ENCODE results near the gene ADAP1.
A peak's percentile ranks its signal among the peaks of the same experiment; 100 is the strongest.
"Not testable (repeated sequence)": the region's sequence is repeated elsewhere in the genome, so short reads cannot be mapped to it uniquely, and the experiment has no call there.

Gene ADAP1

DNA sequence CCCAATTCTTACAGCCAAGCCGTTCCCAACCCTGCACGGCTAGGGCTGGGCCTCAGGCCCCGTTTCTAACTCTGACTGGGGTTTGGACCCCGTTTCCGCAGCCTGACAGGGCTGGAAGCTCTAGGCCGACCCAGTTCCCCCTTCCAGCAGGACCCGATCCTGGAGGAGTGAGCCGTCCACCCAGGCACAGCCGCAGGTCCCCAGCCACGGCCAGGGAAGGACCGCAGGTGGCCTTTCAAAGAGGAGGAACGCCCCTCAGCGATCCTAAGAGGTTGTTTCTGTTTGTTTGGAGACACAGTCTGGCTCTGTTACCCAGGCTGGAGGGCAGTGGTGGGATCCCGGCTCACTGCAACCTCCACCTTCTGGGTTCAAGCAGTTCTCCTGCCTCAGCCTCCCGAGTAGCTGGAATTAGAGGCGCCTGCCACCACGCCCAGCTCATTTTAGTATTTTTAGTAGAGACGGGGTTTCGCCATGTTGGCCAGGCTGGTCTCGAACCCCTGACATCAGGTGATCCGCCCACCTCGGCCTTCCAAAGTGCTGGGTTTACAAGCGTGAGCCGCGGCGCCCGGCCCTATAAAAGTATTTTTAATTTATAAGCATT, 78.9 kb downstream of the ADAP1 start:
- DNase-seq: no peak

DNA sequence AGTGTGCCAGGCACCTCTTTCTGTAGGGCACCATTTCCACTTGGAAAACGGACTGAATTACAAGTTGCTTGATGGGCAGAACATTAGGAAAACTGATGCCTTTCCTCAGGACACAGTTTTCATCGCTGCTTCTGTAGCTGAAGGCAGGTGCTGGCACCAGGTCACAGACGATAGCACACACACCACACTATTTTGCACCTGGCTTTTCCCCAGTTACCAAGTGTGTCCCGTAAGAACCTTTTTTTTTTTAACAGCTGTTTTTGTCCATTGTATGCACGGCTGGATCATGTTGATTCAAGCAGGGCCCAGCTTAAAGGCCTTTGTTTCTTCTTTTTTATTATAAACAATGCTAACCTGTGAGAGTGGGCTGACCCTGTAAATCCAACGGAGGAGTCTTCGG, 79.4 kb downstream of the ADAP1 start:
- no peak for DNase-seq

DNA sequence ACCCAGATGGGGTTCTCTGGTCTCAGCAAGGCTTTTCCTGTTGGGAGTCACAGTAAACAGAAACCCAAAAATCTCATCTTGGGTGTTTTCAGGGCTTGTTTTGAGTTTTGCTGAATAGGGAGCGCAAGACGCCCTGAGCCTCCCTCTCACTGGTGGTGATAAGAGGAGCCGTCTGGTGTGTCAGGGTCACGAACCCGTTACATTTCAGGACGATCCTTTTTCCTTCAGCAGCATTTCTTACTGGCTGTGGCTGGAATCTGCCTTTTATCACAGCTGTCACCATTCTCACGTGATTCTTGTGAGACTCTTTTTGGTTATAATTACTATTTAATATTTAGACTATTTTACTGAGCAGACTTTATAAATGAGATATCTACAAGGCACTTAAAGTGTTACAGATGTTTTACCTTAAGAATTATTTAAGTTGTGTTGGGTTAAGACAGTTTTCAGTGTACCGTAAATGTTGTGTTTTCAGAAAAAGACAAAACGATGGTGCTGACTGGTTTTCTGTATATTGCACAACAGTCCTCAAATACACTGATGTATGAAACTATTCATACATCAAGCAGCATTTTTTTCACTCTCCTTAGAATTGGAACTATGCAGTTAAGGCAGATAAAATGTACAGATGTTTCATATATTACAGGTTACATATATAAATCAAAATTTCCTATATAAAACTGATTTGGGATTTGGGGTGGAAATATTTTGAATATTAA, 80.3 kb downstream of the ADAP1 start:
- DNase-seq: no peak

DNA sequence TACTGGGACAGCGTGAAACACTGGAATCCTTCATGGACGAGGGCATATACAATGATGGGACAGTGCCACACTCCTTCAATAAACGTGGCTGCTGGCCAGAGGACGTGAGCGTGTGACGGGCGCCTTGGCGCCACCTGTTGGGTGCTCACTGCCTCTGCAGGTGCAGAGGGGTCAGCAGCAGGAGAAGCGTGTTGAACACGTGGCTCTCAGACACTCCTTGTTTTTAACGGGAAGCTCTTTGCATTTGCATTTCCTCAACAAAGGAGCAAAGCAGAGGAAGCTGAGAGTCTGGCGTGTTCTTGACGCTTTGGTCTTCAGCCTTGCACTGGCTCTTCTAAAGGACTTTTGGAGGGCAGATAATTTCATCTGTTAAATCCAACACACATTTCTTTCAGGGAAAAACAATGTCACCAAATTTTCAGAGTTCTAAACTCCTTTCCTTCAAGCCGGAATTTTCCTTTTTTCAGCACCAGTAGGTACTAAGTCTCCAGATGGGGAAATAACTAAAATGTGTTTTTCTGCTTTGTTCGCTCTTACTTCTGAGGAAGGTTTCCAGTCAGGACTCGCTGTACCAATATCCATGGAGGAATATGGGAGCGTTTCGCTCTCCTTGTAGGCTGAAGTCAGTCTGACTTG, 81.0 kb downstream of the ADAP1 start:
- peak; percentile 49 for DNase-seq

DNA sequence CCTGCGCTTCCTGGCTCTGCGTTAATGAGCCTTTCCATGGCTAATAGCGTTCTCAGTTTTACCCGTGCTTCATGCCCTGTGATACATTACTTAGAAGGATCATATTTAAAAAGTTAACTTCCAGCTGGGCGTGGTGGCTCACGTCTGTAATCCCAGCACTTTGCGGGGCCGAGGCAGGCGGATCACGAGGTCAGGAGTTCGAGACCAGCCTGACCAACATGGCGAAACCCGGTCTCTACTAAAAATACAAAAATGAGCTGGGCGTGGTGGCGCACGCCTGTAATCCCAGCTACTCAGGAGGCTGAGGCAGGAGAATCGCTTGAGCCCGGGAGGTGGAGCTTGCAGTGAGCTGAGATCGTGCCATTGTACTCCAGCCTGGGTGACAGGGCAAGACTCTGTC, 81.8 kb downstream of the ADAP1 start:
- not testable (repeated sequence) for DNase-seq

DNA sequence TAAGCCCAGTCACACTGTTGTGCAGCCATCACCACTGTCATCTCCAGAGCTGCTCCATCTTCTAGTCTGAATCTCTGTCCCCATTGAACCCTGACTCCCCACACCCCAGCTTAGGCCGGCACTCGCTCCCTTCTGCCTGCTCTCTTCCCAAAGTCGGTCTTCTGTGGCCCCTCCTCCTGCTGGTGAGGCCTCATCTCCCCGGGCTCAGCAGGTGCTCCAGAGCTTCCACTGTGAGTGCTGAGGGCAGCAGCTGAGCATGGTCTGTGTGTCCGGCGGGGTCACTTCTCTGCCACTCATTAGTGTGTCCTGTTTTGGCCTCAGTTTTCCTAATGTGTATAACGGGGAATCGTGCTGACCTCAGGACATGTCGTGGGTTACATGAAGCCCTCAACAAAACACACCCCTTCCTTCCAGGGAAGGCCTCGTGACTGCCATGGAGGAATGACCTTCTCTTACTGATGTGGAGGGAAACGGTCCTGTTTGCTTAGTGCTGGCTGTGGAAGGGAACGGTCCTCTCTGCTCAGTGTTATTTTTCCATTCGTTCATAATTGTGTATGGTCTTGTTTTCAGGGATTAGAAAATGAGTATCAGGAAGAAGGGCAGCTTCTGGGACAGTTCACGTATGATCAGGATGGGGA, 82.5 kb downstream of the ADAP1 start:
- no peak for DNase-seq

DNA sequence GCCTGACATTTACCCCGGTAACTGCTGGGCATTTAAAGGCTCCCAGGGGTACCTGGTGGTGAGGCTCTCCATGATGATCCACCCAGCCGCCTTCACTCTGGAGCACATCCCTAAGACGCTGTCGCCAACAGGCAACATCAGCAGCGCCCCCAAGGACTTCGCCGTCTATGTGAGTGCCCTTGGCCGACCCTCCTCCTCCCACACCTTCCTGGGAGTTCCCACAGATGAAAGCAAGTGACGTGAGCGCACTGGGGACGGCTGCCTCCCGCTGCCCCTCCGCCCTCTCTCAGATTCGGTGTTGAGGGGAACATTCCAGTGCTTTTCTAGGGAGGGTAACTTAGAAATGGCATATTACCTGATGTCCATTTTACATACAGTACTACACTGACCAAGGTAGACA, 85.1 kb downstream of the ADAP1 start:
- no peak for DNase-seq

DNA sequence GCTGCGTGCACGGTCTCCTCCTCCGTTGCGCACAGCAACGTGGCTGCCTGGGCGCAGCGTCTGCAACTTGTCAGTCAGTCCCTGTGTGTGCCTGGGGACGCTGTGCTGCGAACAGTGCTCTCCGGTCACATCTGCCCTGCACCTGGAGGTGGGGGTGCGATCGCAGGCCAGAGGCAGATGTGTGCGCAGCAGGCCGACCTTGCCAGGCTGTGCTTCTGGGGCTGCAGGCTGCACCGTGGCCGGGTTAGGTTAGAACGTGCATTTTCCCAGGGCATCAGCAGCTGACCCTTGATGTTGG, 86.3 kb downstream of the ADAP1 start:
- no peak for DNase-seq

DNA sequence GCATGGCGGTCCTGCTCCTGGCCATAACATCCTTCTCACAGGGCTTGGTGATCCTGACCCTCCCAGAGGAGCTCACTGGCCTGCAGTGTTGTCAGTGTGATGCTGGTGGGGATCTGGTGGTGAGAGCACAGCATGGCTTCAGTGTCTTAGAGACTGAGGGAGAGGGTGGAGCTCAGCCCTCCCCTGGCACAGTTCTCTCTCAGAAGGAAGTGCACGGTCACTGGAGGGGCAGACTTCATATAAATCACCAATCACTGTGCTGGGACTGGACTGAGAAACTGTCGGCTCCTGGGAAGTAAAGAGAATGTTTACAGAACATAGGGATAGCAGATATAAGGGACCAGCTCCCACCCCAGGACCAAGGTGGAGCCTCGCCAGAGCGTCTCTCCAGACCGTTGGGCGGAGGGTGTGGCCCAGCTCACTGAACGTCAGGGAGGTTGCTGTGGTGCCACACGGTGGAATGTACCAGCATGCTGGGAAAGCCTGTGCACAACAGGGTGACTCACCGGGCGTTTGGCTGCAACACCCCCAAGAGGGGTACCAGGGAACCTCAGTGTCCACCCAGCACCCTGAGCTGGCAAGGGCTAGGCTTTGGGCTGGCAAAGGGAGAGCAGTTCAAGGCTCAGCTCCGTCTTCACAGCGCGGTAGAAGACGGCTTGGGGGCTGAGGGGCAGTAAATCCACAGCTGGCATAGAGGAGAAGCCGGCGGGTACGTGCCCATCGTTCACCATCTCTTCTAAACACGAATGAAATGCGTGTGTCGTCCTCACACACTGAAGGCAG, 86.9 kb downstream of the ADAP1 start:
- no peak for DNase-seq

DNA sequence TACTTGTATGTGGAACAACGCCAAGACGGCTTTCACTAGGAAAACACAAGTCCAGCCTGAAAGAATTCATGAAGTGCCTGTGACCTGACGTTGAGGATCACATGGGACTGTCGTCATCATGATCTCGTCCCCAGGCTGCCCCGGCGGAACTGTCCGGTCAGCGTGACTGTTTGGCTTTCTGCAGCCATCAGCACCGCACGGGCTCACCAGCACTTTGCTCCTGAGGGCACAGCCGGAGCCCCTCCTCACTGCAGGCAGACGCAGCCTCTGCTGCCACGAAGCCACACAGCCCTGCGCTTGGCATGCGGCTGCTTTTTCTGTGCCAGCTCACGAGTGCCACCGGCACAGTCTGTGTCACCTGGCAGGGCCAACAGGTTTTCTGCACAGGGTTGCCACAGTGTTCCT, 87.5 kb downstream of the ADAP1 start:
- no peak for DNase-seq

DNA sequence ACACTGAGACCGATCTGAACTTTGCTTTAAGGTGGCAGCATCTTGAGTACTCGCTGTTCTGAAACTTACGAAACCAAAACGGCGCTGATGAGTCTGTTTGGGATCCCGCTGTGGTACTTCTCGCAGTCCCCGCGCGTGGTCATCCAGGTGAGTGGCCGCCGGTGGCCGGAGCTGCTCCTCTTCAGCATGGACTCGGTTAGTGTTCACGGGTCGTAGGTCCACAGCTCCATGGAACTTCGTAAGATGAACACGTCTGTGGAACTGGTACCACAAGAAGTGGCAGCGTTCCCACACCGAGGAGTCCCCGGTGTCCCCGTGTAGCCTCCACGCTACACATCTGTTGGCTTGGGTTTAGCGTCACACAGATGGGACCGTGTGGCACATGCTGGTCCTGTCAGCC, 88.6 kb downstream of the ADAP1 start:
- DNase-seq: no peak

DNA sequence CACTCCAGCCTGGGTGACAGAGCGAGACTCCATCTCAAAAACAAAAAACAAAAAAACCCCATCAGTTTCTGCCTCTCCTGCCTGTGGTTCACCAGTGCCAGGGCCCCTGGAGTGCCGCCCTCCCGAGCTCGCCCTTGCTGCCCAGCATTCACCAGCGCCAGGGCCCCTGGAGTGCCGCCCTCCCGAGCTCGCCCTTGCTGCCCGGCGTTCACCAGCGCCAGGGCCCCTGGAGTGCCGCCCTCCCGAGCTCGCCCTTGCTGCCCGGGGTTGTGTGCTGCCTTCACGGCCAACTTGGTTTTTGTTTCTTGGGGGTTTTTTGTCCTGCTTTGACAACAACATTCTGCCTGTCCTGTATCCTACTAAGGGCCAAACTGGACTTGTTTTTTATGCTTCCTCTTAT, 91.4 kb downstream of the ADAP1 start:
- DNase-seq: no peak

DNA sequence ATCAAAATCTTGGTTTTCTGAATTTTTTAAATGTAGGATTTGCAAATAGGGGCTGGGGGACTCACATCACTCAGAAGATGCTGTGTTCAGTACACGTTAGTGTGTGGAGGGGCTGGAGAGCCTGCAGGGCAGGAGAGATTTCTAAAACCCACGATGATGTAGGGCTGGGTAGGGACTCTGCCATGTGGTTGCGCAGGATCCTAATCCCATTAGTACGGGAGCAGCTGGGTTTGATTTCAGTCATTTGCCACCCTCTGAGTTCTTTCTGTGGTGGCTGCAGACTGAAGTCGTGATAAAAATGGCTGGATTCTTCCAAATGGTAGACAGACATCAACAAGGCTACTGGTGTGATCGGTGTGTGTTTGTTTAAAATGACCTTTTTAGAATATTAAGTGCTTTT, 92.3 kb downstream of the ADAP1 start:
- DNase-seq: no peak

DNA sequence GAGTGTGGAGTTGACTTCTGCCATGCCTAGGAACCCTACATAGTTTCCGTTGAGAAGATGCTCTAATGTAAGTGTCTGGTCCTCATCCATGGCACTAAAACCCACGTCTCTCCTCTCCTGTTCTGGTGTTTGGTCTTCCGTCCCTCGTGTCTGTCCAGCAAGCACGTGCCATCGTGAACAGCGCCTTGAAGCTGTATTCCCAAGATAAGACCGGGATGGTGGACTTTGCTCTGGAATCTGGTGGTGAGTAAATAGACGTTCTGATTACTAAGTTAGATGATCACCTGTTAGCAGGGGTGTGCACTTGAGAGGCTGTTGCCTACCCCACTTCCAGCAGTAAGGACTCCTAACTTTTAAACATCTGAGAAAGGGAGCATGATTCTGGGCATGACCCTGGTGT, 93.3 kb downstream of the ADAP1 start:
- no peak for DNase-seq

DNA sequence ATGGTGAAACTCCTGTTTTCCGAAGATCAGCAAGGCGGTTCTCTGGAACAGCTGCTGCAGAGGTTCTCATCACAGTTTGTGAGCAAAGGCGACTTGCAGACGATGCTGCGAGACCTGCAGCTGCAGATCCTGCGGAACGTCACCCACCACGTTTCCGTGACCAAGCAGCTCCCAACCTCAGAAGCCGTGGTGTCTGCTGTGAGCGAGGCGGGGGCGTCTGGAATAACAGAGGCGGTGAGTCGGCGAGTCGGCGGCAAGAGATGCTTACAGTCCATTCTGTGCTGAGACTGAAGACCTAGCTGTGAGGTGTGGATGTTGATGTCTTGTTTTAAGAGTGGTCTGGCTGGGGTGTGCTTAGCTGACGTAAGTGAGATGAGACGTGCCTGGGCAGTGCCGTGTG, 94.3 kb downstream of the ADAP1 start:
- no peak for DNase-seq

DNA sequence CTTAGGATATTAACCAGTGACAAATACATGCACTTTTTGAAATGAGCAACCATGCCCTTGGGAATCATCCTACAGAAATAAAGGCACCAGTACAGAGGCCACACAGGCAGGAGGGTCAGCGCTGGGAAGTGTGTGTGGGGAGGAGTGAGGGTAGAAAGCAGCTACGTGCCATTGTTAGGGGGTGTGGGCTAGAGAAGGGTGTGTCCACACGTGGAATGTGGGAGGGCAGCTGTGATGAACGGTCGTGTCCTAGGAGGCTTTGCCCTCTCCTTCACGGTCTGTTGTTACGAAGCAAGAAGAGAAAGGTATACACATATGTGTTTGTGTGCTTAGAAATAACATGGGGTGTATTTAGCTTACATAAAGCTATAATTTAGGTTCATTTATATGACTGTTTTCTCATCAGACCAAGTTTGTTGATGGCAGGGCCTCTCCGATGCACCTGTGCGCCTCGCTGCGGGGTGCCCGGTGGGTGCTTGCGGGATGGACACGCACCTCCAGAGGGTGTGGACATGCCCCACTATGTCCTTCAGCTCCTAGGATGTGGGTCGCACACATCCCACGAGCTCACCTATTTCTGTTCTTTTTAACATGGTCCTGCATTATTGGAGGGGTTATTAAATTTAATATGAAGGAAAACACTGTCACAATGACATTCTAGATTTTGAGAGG, 95.0 kb downstream of the ADAP1 start:
- no peak for DNase-seq

DNA sequence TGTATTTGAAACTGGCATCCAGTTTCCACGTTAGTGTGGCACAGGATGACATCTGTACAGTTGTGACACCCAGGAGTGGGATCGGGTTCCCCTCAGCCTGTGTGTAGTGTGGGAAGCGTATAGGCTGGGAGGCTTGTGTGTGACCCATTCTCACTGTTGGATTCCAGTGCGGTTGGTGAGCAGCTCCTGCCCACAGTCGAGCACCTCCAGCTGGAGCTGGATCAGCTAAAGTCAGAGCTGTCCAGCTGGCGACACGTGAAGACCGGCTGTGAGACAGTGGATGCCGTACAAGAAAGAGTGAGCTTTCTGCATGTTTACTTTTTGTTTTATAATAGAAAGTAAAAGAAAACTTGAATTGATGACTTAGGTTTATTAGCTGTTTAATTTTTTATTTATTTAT, 96.8 kb downstream of the ADAP1 start:
- DNase-seq: no peak

DNA sequence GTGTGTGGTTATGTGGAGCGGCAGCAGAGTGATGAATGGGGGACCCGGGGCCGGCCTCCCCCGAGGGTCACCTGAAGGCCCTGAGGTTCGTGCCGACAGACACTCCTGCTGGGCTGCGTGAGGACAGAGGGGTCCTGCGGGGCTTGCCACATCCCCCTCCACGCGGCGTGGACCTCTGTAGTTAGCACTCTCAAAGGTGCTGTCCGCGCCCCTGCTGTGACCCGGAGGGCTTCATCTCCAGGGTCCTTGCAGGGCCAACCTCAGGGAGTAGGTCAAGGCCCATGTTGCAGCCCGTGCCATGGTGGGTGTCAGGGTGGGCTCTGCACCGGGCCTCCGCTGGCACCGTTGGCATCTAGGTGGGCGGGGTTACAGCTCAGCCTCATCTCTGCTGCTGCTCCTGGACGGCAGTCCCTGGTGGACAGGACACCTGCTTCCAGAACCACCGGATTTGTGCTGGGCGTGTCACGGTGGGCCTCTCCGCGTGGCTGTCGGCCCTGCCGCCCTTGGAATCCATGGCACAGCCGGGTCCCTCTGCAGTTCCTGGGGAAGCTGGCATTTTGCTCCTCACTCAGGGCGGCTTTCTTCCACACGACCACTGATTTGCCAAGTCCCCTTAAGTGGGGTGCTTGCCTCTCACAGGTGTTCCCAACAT, 97.9 kb downstream of the ADAP1 start:
- DNase-seq: no peak

DNA sequence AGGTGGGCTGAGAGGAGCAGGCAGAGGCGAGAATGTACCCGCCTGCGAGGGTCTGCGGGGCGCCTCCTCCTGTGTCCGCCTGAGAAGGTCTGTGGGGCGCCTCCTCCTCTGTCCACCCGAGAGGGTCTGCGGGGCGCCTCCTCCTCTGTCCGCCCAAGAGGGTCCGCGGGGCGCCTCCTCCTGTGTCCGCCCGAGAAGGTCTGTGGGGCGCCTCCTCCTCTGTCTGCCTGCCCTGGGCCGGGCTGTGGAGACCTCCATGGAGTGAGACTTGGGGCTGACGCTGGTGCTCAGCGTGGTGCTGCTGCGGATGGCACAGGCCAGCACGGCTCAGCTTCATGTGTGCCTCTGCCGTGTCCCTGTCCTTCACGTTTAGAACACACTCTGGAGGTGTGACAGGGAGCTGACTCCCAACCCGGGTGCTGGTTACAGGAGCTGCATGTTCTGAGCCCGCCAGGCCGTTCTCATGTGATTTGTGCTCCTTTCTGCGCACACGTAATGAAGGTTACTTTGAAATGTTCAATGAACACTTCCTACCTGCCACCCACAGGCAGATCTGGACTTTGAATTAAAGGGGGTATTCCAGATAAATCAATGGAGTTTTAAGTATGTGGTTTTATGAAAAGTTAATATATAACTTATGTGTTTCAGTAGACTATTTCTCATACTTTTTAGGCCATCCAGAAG, 98.7 kb downstream of the ADAP1 start:
- no peak for DNase-seq

DNA sequence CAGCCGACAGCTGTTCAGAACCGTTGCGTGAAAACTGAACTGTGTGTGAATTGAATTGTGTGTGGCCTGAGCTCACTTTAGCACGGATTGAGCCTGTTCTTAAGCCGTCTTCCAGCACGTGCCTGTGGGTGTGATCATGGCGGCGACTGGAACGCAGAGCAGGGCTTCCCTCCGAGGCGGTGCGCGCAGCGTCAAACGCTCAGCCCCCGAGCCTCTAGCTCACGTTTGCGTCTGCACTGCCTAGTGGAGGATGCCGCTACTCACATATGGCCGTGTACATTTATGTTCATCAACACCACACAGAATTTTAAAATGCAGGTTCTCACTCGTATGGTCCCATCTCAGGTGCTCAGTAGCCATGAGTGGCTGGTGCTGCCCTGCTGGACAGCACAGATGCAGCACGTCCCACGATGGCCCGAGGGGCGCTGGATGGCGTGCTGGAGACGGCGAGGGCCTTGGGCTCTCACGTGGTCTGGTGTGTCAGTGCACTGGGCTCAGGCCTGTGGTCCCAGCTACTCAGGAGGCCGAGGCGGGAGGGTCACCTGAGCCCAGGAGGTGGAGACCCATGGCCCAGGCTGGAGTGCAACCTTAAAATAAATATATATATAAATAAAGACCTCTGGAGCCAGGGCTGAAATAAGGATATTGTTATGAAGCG, 100.2 kb downstream of the ADAP1 start:
- DNase-seq: no peak

All from amniotic stem cell (primary cell).